ENCODE measurements around the gene GHRH.

GHRH gene

GRCh38 chr20:37235065-37235464 lies 26.5 kb downstream of the GHRH start:
- no peak for DNase-seq

GRCh38 chr20:37234254-37234581 lies 27.4 kb downstream of the GHRH start:
- no peak for DNase-seq

GRCh38 chr20:37233548-37234253 lies 27.9 kb downstream of the GHRH start:
- no peak for DNase-seq

GRCh38 chr20:37231947-37232630 lies 29.5 kb downstream of the GHRH start:
- DNase-seq = no peak

GRCh38 chr20:37230200-37230599 lies 31.4 kb downstream of the GHRH start:
- DNase-seq = no peak

GRCh38 chr20:37229357-37229756 lies 32.3 kb downstream of the GHRH start:
- DNase-seq = no peak

- no peak for DNase-seq
Measured at GRCh38 chr20:37228656-37229055, 33.0 kb downstream of the GHRH start.

- DNase-seq = no peak
Measured at GRCh38 chr20:37228082-37228481, 33.5 kb downstream of the GHRH start.

GRCh38 chr20:37226889-37227288 lies 34.7 kb downstream of the GHRH start:
- DNase-seq = no peak

- DNase-seq = no peak
Measured at GRCh38 chr20:37225146-37225545, 36.5 kb downstream of the GHRH start.

- DNase-seq = no peak
Measured at GRCh38 chr20:37223053-37223452, 38.6 kb downstream of the GHRH start.

GRCh38 chr20:37222086-37222485 lies 39.5 kb downstream of the GHRH start:
- DNase-seq = no peak

- no peak for DNase-seq
Measured at GRCh38 chr20:37220731-37221130, 40.9 kb downstream of the GHRH start.

GRCh38 chr20:37219751-37220668 lies 41.6 kb downstream of the GHRH start:
- DNase-seq = no peak

GRCh38 chr20:37218976-37219375 lies 42.6 kb downstream of the GHRH start:
- DNase-seq = no peak

GRCh38 chr20:37218441-37218840 lies 43.2 kb downstream of the GHRH start:
- no peak for DNase-seq

GRCh38 chr20:37209661-37210314 lies 51.8 kb downstream of the GHRH start:
- no peak for DNase-seq

- DNase-seq = no peak
Measured at GRCh38 chr20:37209193-37209592, 52.4 kb downstream of the GHRH start.

GRCh38 chr20:37207171-37207570 lies 54.4 kb downstream of the GHRH start:
- no peak for DNase-seq

GRCh38 chr20:37205794-37206193 lies 55.8 kb downstream of the GHRH start:
- no peak for DNase-seq

GRCh38 chr20:37205130-37205529 lies 56.5 kb downstream of the GHRH start:
- DNase-seq = no peak

- DNase-seq = no peak
Measured at GRCh38 chr20:37204056-37204455, 57.6 kb downstream of the GHRH start.

GRCh38 chr20:37202267-37202943 lies 59.2 kb downstream of the GHRH start:
- DNase-seq = peak; percentile 14 to 39

All from NCI-H526 (cell line).